Body of pancreas (tissue), 4 donors: ENCODE data around the gene CAMK4.

Experiments
- CTCF ChIP-seq, 7 experiments: fragments of 450-650 bp in 4 of 7; fragments of 200-600 bp in 3 of 7; sonication (generic) in 3 of 7; IDR thresholded peaks; one replicate each; pipeline ENCODE4 v1.5.1; 2016 to 2019; ENCODE audit warnings: antibody characterized with exemption in 7 of 7
- POLR2A ChIP-seq, 3 donors: fragments of 450-650 bp; IDR thresholded peaks; one replicate each; pipeline ENCODE4 v1.6.1; 2016; ENCODE audit warnings: antibody characterized with exemption in 3 of 3, mild to moderate bottlenecking in 2 of 3

DNA sequence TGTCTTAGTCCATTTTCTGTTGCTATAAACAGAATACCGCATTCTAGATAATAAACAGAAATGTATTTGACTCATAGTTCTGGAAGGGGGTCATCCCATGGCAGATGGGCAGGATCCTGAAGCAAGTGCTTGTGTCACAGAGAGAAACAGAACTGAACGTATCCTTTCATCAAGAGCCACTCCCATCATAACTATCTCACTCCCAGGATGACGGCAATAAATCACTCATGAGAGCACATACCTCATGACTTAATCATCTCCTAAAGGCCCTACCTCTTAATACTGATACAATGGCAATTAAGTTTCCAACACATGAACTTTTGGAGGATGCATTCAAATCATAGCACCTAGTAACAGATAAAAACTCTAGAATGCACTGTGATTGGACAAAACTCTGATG, 142.9 kb downstream of the CAMK4 start:
- TF ChIP-seq CTCF (IDR thresholded peaks at IDR 0.05), result no peak
- no peak for TF ChIP-seq POLR2A (IDR thresholded peaks at IDR 0.05)
